ENCODE data around the gene CORO2A.

GRCh38 chr9:98185021-98185567 lies 7.3 kb downstream of the CORO2A start:
- TF ChIP-seq CTCF (IDR thresholded peaks at IDR 0.05; ENCODE audit: borderline replicate concordance, extremely low read depth, low read length, poor library complexity, severe bottlenecking), result no peak
- TF ChIP-seq EZH2 (IDR thresholded peaks at IDR 0.05; ENCODE audit: borderline replicate concordance, low read depth, low read length, severe bottlenecking), result no peak
